Fibroblast of lung (primary cell): ENCODE data around the gene ATP13A4.

Experiments used
- EZH2 ChIP-seq: IDR thresholded peaks from 2 replicates; pipeline ENCODE4 v1.5.1; 2012; ENCODE audit warnings: low read length, control low read depth, mild to moderate bottlenecking; ENCODE audit errors: missing control alignments
- TF ChIP-seq, protein P1 (sequence below), 2 donors: IDR thresholded peaks in 1 of 2; conservative IDR thresholded peaks in 1 of 2; 1 replicate in 1 of 2; 2 replicates in 1 of 2; pipeline ENCODE4 v1.5.1; 2011 to 2012; ENCODE audit warnings: low read length in 2 of 2, control low read depth in 1 of 2, inconsistent platforms in 1 of 2, low read depth in 1 of 2, mild to moderate bottlenecking in 1 of 2

DNA sequence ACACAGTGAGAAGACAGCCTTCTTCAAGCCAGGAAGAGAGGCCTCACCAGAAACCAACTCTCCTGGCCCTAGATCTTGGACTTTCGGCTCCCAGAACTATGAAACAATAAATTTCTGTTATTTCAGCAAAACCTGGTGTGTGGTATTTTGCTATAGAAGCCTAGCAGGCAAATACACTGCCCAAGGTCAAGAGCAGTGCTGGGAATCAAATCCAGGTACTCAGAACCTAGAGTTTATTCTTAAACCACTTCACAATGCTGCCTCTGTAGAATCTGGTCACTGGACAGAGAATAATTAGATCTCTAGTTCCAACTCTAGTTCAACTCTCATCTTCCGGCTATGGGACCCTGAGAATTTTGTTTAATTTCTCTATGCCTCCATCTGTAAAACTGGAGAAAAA, 46.6 kb downstream of the ATP13A4 start:
- TF ChIP-seq, protein P1, sequence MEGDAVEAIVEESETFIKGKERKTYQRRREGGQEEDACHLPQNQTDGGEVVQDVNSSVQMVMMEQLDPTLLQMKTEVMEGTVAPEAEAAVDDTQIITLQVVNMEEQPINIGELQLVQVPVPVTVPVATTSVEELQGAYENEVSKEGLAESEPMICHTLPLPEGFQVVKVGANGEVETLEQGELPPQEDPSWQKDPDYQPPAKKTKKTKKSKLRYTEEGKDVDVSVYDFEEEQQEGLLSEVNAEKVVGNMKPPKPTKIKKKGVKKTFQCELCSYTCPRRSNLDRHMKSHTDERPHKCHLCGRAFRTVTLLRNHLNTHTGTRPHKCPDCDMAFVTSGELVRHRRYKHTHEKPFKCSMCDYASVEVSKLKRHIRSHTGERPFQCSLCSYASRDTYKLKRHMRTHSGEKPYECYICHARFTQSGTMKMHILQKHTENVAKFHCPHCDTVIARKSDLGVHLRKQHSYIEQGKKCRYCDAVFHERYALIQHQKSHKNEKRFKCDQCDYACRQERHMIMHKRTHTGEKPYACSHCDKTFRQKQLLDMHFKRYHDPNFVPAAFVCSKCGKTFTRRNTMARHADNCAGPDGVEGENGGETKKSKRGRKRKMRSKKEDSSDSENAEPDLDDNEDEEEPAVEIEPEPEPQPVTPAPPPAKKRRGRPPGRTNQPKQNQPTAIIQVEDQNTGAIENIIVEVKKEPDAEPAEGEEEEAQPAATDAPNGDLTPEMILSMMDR (conservative IDR thresholded peaks at IDR 0.05 in 1 of 2, IDR thresholded peaks at IDR 0.05 in 1 of 2; ENCODE audit: low read depth in 1 of 2, low read length in 2 of 2), result no peak
- TF ChIP-seq EZH2, result no peak
